GM21381 (cell line): Measurements from ENCODE around the gene MOSPD3.
A peak's percentile ranks its signal among the peaks of the same experiment; 100 is the strongest.

Source experiments
- ATAC-seq: cut with Tn5 transposase; IDR thresholded peaks from one replicate; pipeline ENCODE4 v1.9.1; 2021; ENCODE audit warnings: mild to moderate bottlenecking, moderate library complexity; ENCODE audit not compliant: unreplicated experiment

Gene MOSPD3

GRCh38 chr7:100621554-100621953, 9.2 kb downstream of the MOSPD3 start:
- ATAC-seq: no peak

GRCh38 chr7:100623951-100624824, 11.8 kb downstream of the MOSPD3 start:
- ATAC-seq: no peak

DNA sequence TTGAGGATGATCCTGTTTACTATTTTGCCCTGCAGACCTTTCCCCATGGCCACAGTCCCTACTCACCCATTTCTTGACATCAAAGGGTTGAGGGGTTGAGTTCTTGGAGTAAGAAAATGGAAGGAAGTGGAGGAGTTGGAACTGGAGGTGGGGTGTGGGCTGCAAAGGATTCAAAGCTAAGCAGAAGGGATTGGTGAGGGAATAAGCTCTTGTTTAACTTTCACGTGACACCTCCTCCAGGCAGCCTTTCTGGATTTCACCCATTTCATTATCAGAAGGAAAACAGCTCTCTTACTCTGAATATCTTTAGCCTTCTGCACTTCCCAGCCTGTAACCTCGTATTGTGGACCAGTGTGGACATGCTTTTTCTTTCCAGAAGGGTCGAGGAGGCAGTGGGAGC, 13.7 kb downstream of the MOSPD3 start:
- no peak for ATAC-seq

DNA sequence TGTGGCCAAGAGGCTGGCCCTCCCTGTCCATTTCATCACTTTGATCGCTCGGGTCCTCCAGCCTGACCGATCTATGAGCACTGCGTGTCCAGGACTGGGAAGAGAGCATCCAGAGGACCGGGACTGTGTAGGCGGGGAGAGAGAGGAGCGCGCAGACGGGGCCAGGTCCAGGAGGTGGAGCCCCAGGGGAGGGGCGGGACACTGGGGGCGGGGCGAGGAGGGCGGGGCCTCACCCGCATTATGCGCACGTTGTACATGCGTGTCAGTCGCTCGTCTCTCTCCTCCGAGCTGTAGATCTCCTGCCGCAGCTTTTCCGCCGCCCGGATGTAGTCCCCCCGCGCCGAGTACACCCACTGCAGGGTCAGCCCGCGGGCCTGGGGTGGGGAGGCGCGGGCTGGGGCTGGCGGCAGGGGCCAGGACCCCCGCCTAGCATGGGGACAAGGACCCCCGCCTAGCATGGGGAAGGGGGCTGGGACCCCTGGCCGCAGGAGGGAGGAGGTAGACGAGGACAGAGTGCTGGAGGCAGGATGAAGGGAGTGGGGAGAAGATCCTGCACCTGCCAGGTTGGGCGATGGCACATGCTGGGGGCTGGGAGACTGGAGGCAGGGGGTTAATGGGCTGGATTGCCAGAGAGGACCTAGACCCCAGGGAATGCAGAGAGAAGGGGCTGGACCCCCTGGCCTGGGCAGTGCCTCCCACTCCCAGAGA, 14.3 kb downstream of the MOSPD3 start:
- peak; percentile 87 for ATAC-seq

GRCh38 chr7:100627238-100627549, 14.9 kb downstream of the MOSPD3 start:
- no peak for ATAC-seq

DNA sequence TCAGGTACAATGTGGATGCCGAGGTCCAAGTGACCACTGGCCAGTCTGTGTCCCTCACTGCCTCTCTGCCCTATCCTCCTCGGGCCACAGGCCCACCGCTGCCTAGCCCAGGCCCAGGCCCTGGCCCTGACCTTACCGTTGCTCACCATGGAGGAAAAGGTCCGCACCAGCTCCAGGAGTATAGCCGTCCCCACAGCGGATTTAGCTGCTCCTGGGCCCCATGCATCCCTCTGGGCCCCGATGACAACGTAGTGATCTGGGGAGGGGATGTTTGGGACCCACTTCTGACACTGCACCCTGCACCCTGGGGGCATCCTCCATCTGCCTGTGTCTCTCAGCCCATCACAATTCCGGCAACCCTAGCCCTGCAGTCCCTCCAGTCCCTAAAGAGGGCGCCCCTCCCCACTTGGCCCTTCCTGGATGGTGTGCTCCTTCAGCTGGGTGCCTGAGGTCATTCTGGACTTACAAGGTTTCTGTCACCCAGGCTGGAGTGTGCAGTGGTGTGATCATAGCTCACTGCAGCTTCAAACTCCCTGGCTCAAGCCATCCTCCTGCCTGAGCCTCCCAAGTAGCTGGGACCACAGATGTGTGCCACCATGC, 16.9 kb downstream of the MOSPD3 start:
- ATAC-seq: no peak

GRCh38 chr7:100630066-100630465, 17.7 kb downstream of the MOSPD3 start:
- ATAC-seq: no peak

GRCh38 chr7:100632951-100633717, 20.8 kb downstream of the MOSPD3 start:
- peak; percentile 58 for ATAC-seq

DNA sequence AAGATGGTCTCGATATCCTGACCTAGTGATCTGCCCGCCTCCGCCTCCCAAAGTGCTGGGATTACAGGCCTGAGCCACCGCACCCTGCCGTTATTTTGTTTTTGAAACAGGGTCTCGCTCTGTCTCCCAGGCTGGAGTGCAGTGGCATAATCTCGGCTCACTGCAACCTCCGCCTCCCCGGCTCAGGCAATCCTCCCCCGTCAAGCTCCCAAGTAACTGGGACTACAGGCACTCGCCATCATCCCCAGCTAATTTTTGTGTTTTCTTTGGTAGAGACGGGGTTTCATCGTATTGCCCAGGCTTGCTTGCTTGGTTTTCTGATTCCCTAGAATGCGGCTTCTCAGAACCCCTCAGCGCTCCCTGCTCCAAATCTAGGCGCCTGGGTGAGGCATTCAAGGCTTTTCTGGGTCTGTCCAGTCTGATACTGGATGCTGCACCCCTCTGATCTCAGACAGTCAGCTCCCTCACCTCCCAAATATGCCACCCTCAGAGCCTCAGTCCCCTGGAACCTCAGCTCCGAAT, 27.7 kb downstream of the MOSPD3 start:
- ATAC-seq: no peak

GRCh38 chr7:100640517-100641440, 28.4 kb downstream of the MOSPD3 start:
- no peak for ATAC-seq

GRCh38 chr7:100641463-100641859, 29.1 kb downstream of the MOSPD3 start, which contains the start of gene TFR2:
TFR2 (minus strand) TSS chr7:100641552; CDS start chr7:100641509, 43 bp downstream.
- ATAC-seq: no peak

GRCh38 chr7:100641860-100642533, 29.7 kb downstream of the MOSPD3 start:
- ATAC-seq: no peak

DNA sequence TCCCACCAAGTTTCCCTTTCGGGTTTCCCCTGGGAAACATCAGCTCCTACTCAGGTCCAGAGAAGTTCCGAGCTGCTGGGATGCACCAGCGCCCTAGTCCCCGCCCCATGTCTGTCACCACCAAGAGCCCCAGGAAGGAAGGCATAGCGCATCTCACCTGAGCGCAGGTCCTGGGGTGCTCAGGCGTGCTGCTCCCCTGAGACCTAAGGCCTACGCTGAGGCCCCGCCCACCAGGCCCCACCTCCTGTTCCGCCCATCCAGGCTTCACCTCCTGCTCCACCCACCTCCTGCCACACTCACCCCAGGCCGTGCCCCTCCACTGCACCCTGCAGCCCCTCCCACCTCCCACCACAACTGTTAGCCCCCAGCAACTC, 30.2 kb downstream of the MOSPD3 start:
- no peak for ATAC-seq

DNA sequence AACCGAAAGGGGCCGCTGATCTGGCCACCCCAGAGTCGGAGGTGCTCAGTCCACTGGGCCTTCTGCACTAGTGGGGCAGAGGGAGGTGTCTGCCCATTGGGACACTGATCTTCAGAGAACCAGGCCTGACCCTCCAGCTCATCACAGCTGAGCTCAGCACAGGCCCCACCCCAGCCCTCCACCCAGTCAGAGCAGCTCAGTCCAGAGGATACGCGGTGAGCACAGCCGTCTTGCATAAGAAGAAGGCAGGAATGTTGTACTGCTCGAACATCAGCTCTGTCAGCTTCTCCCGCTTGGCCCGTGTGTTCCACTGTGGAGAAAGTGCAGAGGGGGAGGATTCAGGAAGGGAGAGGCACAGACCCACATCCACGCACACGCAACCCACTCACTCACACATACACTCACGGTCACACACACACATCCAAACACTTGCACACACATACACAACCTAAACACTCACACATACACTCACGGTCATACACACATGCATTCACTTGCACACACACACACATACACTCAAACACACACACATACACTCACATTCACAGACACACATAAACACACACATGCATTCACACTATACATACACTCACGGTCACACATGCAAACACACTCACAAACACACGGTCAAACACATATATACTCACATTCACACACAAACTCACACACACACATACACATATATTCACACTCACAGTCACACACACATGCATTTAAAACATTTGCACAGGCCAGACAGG, 37.7 kb downstream of the MOSPD3 start:
- ATAC-seq: no peak

DNA sequence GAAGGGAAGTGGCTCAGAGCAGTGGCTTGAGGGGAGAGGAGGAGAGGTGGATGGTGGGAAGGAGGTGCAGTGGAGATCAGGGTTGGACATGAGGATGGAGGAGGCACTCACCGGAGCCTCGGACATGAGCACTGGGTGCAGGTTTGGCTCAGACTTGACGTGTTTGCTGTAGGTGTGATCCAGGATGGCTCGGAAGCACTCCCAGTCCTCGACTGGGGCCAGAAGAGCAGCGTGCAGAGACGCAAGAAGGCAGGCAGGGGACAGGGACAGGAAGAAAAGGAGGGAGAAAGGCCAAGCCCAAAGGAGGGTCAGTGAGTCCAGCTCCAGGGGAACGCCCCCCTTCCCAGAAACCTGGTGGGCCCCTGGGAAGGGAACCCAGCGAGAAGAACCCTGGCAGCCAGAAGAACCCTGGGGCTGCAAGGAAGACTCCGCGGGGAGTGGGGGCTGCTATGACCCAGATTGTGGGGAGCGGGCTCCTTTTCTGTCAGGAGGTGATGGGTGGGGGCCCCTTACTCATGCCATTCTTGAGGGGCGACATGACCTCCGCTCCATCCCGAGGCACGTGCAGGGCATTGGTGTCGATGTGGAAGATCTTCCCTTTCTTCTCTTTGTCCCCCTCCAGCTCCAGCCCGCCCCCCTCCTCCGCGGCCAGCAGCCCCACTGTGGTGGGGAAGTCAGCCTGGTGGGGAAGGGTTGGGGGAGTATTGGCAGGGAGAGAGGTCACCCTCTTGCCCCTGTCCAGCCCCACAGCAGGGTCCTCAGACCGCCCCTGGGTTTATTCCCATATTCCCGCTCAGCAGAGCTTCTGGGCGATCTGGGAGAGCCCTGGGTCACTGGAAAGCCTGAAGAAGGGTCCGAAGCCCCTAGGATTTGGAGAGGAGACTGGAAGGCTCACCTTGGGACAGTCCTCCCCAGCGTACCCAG, 42.8 kb downstream of the MOSPD3 start:
- no peak for ATAC-seq

DNA sequence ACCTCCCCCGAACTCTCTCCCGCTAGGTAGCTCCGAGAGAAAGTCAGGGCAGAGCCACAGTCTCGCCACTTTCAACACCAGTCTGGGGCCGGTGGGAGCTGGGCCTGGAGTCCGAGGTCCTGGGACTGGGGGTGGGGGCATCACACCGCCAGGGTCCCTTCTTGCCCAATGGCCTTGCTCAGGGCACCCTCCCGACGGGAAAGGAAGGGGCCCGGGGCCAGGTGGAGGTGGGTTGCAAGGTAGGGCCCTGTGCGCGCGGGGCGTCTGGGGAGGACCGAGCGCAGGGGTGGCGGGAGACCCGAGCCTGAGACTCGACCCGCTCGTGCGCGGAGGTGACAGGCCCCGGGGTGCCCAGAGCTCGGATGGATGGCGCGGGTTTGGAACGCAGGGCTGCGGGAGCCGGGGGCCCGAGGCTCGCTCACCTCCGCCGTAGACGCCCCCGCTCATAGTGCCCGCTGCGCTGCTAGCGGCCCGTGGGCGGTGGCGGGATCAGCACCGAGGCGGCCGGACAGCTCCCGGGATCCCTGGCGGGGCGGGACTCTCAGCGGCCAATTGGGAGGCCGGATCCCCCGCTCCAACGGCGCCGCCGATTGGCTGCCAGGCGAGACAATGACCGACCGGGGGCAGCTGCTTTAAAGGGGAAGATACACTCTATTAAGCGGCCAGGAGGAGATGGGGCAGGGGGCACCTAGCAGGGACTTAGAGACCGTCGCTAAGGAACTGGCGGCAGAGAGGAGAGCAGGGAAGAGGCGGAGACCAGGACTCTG, 43.8 kb downstream of the MOSPD3 start, which contains the start of gene ACTL6B:
ACTL6B (minus strand) TSS at position 541 of the 767 bp plus-strand sequence; CDS start at position 447, 94 bp downstream.
- no peak for ATAC-seq
